GM23338 (cell line): ENCODE data around the gene MAST4. TPM values are rescaled to one million over a fixed set of nuclear protein-coding genes. Genes with fewer than 3 reads are reported as not detected.

ENCODE experiments used
- ATAC-seq: fragments of 200-7000 bp; cut with Tn5 transposase; 3 replicates; pipeline ENCODE4 v1.9.1; 2020
- DNase-seq: peaks from one replicate; pipeline ENCODE4 v3.0.0-alpha.2; 2015; ENCODE audit warnings: low spot score
- H2AFZ ChIP-seq: fragments of 200-600 bp; sonication (generic); 2 replicates; pipeline ENCODE4 v1.8.0; 2016; ENCODE audit warnings: antibody characterized with exemption, mild to moderate bottlenecking, moderate library complexity
- H3F3A ChIP-seq: fragments of 200-600 bp; sonication (generic); replicated peaks from 2 replicates; pipeline ENCODE4 v1.8.0; 2017; ENCODE audit warnings: antibody characterized with exemption, mixed run types, low read depth
- H3K27ac ChIP-seq: fragments of 200-600 bp; sonication (generic); 2 replicates; pipeline ENCODE4 v1.6.1; 2016; ENCODE audit warnings: low read depth
- H3K27me3 ChIP-seq: fragments of 200-600 bp; sonication (generic); 2 replicates; pipeline ENCODE4 v1.8.0; 2016; ENCODE audit warnings: mild to moderate bottlenecking, mixed run types, moderate library complexity; ENCODE audit not compliant: insufficient read depth
- H3K36me3 ChIP-seq: fragments of 200-600 bp; sonication (generic); 2 replicates; pipeline ENCODE4 v1.8.0; 2016; ENCODE audit warnings: mild to moderate bottlenecking; ENCODE audit not compliant: insufficient read depth
- H3K4me1 ChIP-seq: fragments of 200-600 bp; sonication (generic); 2 replicates; pipeline ENCODE4 v1.8.0; 2016; ENCODE audit warnings: mild to moderate bottlenecking, moderate library complexity; ENCODE audit not compliant: insufficient read depth
- H3K4me2 ChIP-seq: fragments of 200-600 bp; sonication (generic); 2 replicates; pipeline ENCODE4 v1.7.1; 2017; ENCODE audit warnings: mixed run types
- H3K4me3 ChIP-seq: fragments of 200-600 bp; sonication (generic); 2 replicates; pipeline ENCODE4 v1.6.1; 2016; ENCODE audit warnings: mixed run types
- H3K79me2 ChIP-seq: fragments of 200-600 bp; sonication (generic); replicated peaks from 2 replicates; pipeline ENCODE4 v1.8.0; 2017; ENCODE audit warnings: mild to moderate bottlenecking; ENCODE audit not compliant: insufficient read depth
- H3K9me2 ChIP-seq: fragments of 200-600 bp; sonication (generic); 2 replicates; pipeline ENCODE4 v1.8.0; 2017; ENCODE audit not compliant: insufficient read depth
- H4K20me1 ChIP-seq: fragments of 200-600 bp; sonication (generic); replicated peaks from 2 replicates; pipeline ENCODE4 v1.8.0; 2017; ENCODE audit warnings: mild to moderate bottlenecking; ENCODE audit not compliant: insufficient read depth
- H3K27ac Mint-ChIP-seq: 2 replicates; pipeline ENCODE4 v1.8.0; 2020; ENCODE audit warnings: inconsistent platforms, mild to moderate bottlenecking, moderate library complexity, mixed read lengths
- H3K27me3 Mint-ChIP-seq: 3 replicates; pipeline ENCODE4 v1.8.0; 2022; ENCODE audit warnings: low read depth, mild to moderate bottlenecking, moderate library complexity, mixed read lengths, inconsistent platforms; ENCODE audit not compliant: insufficient read depth, poor library complexity
- H3K36me3 Mint-ChIP-seq: 3 replicates; pipeline ENCODE4 v1.8.0; 2021; ENCODE audit warnings: low read depth, mild to moderate bottlenecking, inconsistent platforms, moderate library complexity, mixed read lengths
- H3K4me1 Mint-ChIP-seq: 3 replicates; pipeline ENCODE4 v1.8.0; 2020; ENCODE audit warnings: mild to moderate bottlenecking, inconsistent platforms, mixed read lengths
- H3K4me3 Mint-ChIP-seq: 3 replicates; pipeline ENCODE4 v1.8.0; 2021; ENCODE audit warnings: moderate library complexity, mild to moderate bottlenecking, inconsistent platforms, mixed read lengths
- H3K9me3 Mint-ChIP-seq: 3 replicates; pipeline ENCODE4 v1.8.0; 2020; ENCODE audit warnings: moderate library complexity, mild to moderate bottlenecking, inconsistent platforms, mixed read lengths
- CREB1 ChIP-seq: fragments of 250-450 bp; sonication (Bioruptor Pico); IDR thresholded peaks from 2 replicates; pipeline ENCODE4 v1.5.0; 2020; ENCODE audit warnings: low read depth, mild to moderate bottlenecking, moderate library complexity
- EZH2 ChIP-seq: fragments of 200-600 bp; sonication (generic); IDR thresholded peaks from one replicate; pipeline ENCODE4 v1.8.0; 2017; ENCODE audit warnings: antibody characterized with exemption, mild to moderate bottlenecking, low read depth; ENCODE audit not compliant: unreplicated experiment
- EZH2phosphoT487 ChIP-seq: fragments of 200-600 bp; sonication (generic); IDR thresholded peaks from one replicate; pipeline ENCODE4 v1.8.1; 2018; ENCODE audit warnings: antibody characterized with exemption; ENCODE audit not compliant: unreplicated experiment
- JUNB ChIP-seq: IDR thresholded peaks from one replicate; pipeline ENCODE4 v1.6.1; 2016; ENCODE audit warnings: antibody characterized with exemption; ENCODE audit not compliant: unreplicated experiment
- NANOG ChIP-seq: IDR thresholded peaks from 2 replicates; pipeline ENCODE4 v1.6.1; 2016; ENCODE audit warnings: antibody characterized with exemption, borderline replicate concordance
- POLR2AphosphoS5 ChIP-seq: IDR thresholded peaks from 2 replicates; pipeline ENCODE4 v1.6.1; 2016; ENCODE audit warnings: antibody characterized with exemption, low read depth
- REST ChIP-seq: IDR thresholded peaks from one replicate; pipeline ENCODE4 v1.6.1; 2018; ENCODE audit warnings: antibody characterized with exemption; ENCODE audit not compliant: unreplicated experiment
- STAT1 ChIP-seq: IDR thresholded peaks from one replicate; pipeline ENCODE4 v1.6.1; 2016; ENCODE audit warnings: antibody characterized with exemption; ENCODE audit not compliant: unreplicated experiment
- ZNF114 ChIP-seq: fragments of 250-450 bp; sonication (Bioruptor Pico); IDR thresholded peaks from 2 replicates; pipeline ENCODE4 v1.5.0; 2020; ENCODE audit warnings: mild to moderate bottlenecking, moderate library complexity
- ZNF331 ChIP-seq: fragments of 250-450 bp; sonication (Bioruptor Pico); IDR thresholded peaks from 2 replicates; pipeline ENCODE4 v1.5.0; 2020; ENCODE audit warnings: low read depth, mild to moderate bottlenecking, moderate library complexity
- polyA plus RNA-seq: library from polyadenylated mRNA; unstranded; fragments of >200 nt; fragmentation: Nextera tagmentation; extraction: Ambion mirVana; gene quantifications from 2 replicates; pipeline ENCODE4 v1.2.1, GENCODE V29; 2016
- total RNA-seq: library from RNA; depleted of rRNA; stranded (reverse); fragments of >200 nt; shearing (Covaris generic); gene quantifications from 2 replicates; pipeline ENCODE4 v1.2.3, GENCODE V29; 2014
- TF ChIP-seq, protein P1 (sequence below): IDR thresholded peaks from 2 replicates; pipeline ENCODE4 v1.6.1; 2016; ENCODE audit warnings: antibody characterized with exemption

The MAST4 gene
- total and polyA plus RNA-seq, 2 experiments from 2014 or later: 3.6 to 8.5 TPM

DNA sequence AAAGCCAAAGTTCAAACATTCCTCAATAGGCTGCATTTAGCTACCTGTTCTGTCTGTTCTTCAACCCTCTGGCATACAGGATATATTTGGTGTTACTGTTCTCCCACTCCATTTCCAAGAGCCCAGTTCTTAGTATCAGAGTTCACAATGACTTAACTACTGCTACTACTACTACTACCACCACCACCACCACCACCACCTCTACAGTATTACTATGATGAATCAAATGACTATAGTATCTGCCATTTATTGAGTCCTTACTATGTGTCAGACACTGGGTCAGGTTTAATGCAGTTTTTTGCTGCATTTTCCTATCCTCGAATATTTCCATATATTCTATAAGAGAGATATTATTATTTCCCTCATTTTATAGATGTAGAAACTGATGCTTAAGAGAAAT, 601.3 kb downstream of the MAST4 start (continued):
- TF ChIP-seq REST (no peak), NANOG (no peak), EZH2phosphoT487 (no peak), POLR2AphosphoS5 (no peak), CREB1 (CRISPR knock-in tag) (no peak), ZNF331 (CRISPR knock-in tag) (no peak), STAT1 (no peak), ZNF114 (no peak), JUNB (no peak)
- TF ChIP-seq, protein P1, sequence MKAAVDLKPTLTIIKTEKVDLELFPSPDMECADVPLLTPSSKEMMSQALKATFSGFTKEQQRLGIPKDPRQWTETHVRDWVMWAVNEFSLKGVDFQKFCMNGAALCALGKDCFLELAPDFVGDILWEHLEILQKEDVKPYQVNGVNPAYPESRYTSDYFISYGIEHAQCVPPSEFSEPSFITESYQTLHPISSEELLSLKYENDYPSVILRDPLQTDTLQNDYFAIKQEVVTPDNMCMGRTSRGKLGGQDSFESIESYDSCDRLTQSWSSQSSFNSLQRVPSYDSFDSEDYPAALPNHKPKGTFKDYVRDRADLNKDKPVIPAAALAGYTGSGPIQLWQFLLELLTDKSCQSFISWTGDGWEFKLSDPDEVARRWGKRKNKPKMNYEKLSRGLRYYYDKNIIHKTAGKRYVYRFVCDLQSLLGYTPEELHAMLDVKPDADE: no peak

DNA sequence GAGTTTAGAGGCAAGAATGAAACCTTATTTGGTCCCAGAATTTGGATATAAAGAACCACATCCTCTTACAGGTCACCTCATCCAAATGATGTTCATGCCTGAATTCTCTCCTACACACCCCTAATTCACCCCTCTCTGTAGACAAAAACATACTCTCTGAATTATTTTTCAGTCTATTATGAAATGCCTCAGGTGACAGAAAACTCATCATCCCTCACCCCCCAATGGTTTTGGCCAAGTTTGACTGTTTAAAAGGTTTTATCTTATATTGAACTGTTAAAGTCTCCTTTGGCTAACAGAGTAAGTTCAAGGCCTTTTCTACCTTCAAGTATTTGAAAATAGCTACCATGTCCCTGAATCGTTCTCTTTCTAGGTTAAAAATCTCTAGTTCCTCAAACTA, 602.7 kb downstream of the MAST4 start:
- Mint-ChIP-seq H3K27ac (no peak overlapping the region), H3K27me3 (no peaks in the 10 kb centered on the region), H3K9me3 (peaks cover 7% of the 10 kb centered on the region; the same call in 2 of the 3 replicates), H3K4me1 (no peaks in the 10 kb centered on the region), H3K36me3 (no peaks in the 10 kb centered on the region; the same call in 2 of the 3 replicates), H3K4me3 (no peak overlapping the region)
- Histone ChIP-seq H3F3A (no peaks in the 10 kb centered on the region), H3K9me2 (no peaks in the 10 kb centered on the region; the same call in 1 of the 2 replicates), H3K36me3 (no peaks in the 10 kb centered on the region; the same call in 1 of the 2 replicates), H3K27me3 (no peaks in the 10 kb centered on the region), H3K4me2 (no peak overlapping the region), H3K79me2 (no peaks in the 10 kb centered on the region), H3K27ac (no peak overlapping the region), H2AFZ (no peak overlapping the region), H3K4me1 (no peaks in the 10 kb centered on the region), H3K4me3 (no peak overlapping the region), H4K20me1 (no peaks in the 10 kb centered on the region)
- ATAC-seq: no peak
- no peak for DNase-seq
- TF ChIP-seq JUNB (no peak), ZNF114 (no peak), POLR2AphosphoS5 (no peak), CREB1 (CRISPR knock-in tag) (no peak), EZH2 (no peak)
- TF ChIP-seq, protein P1: no peak
